Hepatocyte (in vitro differentiated cells): ENCODE results near the gene NR2F1-AS1.

Source experiments
- CTCF ChIP-seq: fragments of 200-600 bp; sonication (generic); IDR thresholded peaks from 2 replicates; pipeline ENCODE4 v1.5.1; 2016; ENCODE audit warnings: antibody characterized with exemption, mild to moderate bottlenecking; ENCODE audit not compliant: poor library complexity
- EZH2 ChIP-seq: fragments of 200-600 bp; sonication (generic); IDR thresholded peaks from 2 replicates; pipeline ENCODE4 v1.6.1; 2016; ENCODE audit warnings: antibody characterized with exemption, mild to moderate bottlenecking, borderline replicate concordance

- no peak for TF ChIP-seq EZH2
- TF ChIP-seq CTCF = no peak
Measured at GRCh38 chr5:93586736-93587596, 5.9 kb upstream of the NR2F1-AS1 start.
